Measurements from ENCODE around the gene MAD2L1BP.
A peak's percentile ranks its signal among the peaks of the same experiment; 100 is the strongest.

Gene MAD2L1BP

DNA sequence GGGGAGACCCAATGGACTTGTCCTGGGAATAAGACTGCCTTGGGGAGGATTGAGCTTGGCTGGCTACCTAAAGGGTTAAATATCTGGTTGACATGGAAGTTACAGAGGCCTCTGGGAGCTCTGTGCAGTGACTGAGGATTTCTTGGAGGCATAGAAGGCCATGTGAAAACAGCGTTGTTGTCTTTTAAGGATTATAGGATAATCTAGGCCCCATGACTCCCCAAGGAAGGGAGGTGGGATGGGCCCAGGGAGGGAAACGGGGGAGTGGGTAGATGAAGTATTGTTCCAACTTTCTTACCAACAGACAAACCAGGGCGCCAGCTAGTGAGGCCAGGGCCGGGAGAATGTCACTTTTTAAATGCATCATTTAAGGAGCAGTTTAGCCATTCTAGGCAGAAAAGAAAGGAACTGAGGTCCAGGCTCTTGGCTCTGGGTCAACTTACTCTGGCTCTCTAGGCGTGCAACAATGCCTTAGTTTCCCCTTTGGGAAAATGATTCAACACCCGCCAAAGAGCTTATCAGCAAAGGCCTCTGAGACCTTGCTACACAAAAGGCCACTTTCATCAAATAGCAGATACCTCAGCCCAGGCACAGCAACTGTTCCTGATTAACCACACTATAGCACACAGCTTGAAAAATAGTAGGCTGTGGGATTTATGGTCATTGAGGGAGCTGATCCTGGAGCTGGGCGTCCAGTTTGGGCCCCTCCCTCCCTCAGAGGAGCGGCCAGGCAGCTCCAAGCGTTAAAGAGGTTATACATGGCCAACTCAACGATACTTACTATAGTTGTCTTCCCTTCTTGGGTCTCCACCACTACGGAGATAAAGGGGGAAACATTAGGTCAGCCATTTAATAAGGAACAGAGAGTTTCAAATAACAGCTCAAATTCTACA is 44.9 kb downstream of the MAD2L1BP start:
- no peak for FAIRE-seq
- no peak for DNase-seq (ENCODE audit: insufficient read length, low spot score)

- DNase-seq (ENCODE audit: insufficient read length, low spot score) (no peak), FAIRE-seq (no peak)
Measured at GRCh38 chr6:43681303-43681702, 45.7 kb downstream of the MAD2L1BP start.

DNA sequence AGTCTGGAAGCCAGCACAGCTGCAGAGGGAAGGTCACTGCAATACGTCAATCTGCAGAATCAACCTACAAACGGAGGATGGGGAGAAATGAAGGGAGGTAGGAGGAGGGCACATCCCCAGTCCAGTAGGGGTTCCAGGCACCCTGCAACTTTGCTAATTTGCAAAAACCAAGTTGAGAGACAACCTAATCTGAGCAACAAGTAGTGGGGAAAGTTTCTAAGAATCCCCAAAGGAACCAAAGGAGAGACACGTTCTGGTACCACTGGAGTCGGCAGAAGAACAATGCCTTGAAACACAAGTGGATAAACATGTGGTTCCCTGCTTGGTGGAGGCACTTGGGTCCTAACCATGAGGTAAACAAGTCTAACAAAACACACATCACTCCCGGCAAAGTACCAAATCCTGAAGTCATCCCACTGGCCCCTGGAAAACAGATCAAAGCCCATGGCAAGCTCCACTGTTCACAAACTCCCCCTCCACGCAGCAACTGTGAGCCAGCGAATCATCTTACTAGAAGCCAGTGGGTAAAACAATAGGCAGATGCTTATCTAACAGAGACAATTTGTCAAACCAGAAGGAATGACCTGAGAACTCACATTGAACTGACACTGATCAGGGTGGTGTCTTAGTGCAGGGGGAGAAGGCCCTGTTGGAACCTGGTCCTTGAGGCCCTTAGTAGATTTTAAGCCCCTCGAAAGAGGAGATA is 47.2 kb downstream of the MAD2L1BP start:
- FAIRE-seq (no peak), DNase-seq (ENCODE audit: insufficient read length, low spot score) (no peak)

- FAIRE-seq: peak; percentile 44
- DNase-seq (ENCODE audit: insufficient read length, low spot score): no peak
Measured at GRCh38 chr6:43683708-43684455, 48.2 kb downstream of the MAD2L1BP start.

- DNase-seq (ENCODE audit: insufficient read length, low spot score) (no peak), FAIRE-seq (no peak)
Measured at GRCh38 chr6:43687079-43687436, 51.4 kb downstream of the MAD2L1BP start.

DNA sequence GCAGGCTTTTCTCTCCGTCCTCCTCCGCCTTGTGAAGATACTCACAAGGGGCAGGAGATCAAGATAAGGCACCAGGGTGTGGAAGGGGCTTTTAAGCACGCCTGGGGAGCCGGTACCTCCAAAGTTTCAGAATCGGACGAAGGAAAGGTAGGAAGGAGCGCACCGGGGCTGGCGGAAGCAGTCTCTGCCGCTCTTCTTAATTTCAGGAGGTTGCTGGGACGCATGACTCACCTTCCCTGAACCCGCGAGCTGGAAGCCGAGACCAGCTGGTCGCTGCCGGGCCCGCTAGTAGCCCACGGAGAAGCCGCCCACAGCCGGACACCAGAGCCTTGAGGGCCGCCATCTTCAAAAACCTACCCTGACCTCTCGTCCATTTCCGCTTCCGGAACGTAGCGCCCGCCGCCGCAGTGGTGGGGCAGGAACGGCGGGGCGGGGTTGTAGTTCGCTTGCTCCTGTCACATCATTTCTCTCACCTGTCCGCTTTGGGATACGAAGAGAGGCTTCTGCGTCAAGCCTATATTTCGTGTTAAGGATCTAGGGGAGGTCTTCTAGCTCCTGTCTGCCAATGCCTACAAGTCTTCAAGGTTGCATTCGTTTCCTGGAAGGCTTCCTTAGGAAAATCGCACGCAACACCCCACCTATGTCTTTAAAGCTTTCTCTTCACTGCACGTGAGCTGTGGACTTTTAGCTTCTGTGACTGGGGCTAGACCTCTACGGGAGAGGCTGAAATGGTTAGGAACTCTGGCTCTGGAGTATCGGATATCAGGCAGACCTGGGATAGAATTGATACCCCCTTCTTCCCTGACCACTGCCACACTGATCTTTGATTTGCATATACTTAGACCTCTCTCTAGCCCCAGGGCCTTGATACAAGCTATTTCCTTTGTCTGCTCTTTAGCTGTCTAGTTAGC is 52.1 kb downstream of the MAD2L1BP start, which contains the start of gene MRPS18A:
TSS of gene MRPS18A (minus strand) at position 355 of the 911 bp plus-strand sequence. CDS start at position 343, 12 bp downstream.
- peak; percentile 76 for DNase-seq (ENCODE audit: insufficient read length, low spot score)
- peak; percentile 88 for FAIRE-seq

- FAIRE-seq (no peak), DNase-seq (ENCODE audit: insufficient read length, low spot score) (no peak)
Measured at GRCh38 chr6:43689421-43689820, 53.8 kb downstream of the MAD2L1BP start.

All from GM19239 (cell line).